Activated CD4-positive, CD25-positive, alpha-beta regulatory T cell treated with anti-CD3 and anti-CD28 coated beads, Interleukin-2, amount 50 U/mL, for 24 hours (primary cell): ENCODE measurements around the gene SCCPDH.

ENCODE experiments used
- ATAC-seq, 2 donors: fragments of 150-1000 bp; cut with Tn5 transposase; one replicate each; pipeline ENCODE4 v1.10.0; 2021; ENCODE audit warnings: mild to moderate bottlenecking in 1 of 2, moderate library complexity in 1 of 2

Gene SCCPDH

GRCh38 chr1:246786606-246787238, 62.5 kb downstream of the SCCPDH start:
- no peak for ATAC-seq

GRCh38 chr1:246787781-246788513, 63.7 kb downstream of the SCCPDH start:
- ATAC-seq = no peak

DNA sequence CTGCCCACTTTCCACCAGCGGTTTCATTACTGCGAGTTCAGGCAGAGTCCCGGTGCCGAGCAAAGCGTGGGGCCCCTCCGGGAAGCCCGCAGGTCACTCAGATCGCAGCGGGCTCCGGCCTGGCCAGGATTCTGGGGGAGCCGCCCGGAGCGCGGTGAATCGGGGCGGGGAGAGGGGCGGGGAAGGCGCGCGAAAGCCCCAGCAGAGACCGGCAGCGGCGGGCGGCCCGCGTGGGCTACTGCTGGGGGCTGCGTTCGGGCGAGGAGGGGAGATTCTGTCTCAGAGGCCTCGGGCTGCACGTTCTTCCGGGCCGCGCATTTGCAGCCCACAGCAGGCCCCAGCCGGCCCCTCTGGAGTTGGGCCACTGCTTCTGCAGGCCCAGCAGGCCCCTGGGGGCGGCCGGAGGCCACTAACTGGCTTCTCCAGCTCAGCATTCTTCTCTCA, 64.7 kb downstream of the SCCPDH start:
- ATAC-seq = no peak

GRCh38 chr1:246789454-246790339, 65.5 kb downstream of the SCCPDH start:
- no peak for ATAC-seq

DNA sequence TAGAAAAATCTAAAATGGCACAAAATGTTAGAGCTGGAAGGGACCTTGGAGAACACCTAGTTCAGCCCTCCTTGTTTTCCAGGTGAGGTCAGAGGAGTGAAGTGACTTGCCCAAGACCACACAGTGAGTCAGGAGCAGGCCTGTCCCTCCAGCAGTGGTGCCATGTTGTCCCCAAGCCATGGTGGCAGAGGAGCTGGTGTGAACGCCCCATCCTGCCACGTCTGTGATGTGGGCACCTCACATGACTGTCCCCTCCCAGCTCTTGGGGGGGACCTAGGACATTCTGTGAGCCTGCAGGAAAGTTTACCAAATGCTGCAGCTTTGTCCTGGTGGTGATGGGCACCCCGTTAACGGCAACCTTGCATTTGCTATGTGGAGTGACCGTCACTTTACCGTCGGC, 66.2 kb downstream of the SCCPDH start:
- ATAC-seq = no peak

GRCh38 chr1:246790833-246791232, 66.6 kb downstream of the SCCPDH start:
- no peak for ATAC-seq

DNA sequence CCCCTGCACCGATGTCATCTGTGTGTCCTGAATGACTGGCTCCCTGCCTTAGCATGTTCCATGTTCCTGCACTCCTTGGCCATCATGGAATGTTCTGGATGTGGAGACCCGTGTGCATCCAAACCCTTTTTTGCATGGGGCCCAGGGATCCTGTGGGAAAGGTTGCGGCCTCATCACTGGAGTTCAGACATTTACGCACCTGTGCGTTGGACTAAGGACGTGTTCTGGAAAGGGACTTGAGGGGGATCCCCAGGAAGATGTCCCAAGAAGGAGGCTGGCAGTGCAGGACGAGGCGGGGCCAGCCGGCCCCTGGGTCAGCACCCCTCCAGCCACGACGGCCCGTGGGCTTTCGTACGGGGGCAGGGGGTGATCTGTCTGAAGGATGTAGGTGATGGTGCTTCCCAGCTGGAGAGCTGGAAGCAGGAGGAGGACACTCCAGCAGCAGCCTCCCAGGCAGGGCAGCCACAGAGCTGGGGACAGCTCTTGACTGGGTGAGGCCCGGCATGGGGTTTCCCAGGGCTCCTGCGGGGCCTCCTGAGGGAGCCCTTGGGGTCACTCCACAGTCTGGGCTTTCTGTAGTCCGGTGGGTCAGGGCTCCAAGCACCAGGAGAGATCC, 67.2 kb downstream of the SCCPDH start:
- ATAC-seq = no peak

DNA sequence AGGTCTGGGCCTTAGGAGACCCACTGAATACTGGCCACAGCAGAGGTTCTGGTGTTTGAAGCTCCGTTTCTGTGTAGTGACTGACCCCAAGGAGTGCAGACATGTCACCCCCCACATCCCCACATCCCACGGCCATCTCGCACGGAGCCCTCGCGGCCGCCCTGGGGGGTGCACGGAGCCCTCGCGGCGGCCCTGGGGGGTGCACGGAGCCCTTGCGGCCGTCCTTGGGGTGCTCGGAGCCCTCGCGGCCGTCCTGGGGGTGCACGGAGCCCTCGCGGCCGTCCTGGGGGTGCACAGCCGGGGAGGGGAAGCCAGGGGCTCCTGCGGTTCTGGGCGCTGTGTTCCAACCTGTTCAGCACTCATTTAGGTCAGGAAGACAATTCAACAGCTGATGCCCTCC, 68.4 kb downstream of the SCCPDH start:
- no peak for ATAC-seq

DNA sequence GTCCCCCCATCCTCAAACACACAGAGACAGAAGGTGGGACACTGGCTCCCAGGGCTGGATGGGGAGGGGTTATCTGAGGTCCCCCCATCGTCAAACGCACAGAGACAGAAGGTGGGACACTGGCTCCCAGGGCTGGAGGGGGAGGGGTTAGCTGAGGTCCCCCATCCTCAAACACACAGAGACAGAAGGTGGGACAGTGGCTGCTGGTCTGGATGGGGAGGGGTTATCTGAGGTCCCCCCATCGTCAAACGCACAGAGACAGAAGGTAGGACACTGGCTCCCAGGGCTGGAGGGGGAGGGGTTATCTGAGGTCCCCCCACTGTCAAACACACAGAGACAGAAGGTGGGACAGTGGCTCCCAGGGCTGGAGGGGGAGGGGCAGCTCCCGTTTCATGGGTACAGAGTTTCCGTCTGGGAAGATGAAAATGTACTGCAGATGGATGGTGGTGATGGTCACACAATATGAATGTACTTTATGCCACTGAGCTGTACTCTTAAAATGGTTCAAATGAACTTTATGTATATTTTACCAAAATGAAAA, 69.2 kb downstream of the SCCPDH start:
- ATAC-seq = no peak

DNA sequence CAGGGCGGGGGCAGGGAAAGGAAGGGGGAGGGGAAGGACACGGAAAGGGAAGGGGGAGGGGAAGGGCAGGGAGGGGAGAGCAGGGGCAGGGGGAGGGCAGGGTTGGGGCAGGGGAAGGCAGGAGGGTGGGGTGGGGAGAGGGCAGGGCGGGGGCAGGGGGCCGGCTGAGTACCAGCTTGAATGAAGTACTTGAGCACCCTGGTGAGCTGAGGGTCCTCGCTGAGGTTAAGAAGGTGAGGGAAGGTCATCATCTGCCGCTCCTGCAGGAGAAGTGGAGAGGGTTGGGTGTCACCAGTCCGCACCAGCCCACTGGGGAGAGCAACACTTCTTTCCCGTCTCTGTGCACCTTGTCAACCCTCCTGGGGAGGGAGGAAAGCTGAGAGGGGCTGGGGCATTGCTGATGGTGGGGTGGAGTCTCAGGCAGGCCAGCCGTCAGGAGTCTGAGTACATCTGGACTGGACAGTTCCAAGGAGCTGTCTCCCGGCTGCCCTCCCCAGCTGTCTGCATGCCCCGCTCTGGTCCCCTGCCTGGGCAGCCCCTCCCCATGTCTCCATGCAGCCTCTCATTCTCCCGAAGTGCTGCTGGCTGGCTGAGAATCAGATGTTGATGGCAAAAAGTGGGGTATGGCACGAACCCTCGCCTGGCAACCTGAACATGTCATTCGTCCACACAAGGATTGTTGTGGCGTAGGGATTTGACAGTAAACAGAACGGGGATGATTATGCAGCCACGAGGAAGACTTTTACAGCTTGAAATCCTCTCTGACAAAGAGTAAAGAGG, 70.0 kb downstream of the SCCPDH start:
- no peak for ATAC-seq

DNA sequence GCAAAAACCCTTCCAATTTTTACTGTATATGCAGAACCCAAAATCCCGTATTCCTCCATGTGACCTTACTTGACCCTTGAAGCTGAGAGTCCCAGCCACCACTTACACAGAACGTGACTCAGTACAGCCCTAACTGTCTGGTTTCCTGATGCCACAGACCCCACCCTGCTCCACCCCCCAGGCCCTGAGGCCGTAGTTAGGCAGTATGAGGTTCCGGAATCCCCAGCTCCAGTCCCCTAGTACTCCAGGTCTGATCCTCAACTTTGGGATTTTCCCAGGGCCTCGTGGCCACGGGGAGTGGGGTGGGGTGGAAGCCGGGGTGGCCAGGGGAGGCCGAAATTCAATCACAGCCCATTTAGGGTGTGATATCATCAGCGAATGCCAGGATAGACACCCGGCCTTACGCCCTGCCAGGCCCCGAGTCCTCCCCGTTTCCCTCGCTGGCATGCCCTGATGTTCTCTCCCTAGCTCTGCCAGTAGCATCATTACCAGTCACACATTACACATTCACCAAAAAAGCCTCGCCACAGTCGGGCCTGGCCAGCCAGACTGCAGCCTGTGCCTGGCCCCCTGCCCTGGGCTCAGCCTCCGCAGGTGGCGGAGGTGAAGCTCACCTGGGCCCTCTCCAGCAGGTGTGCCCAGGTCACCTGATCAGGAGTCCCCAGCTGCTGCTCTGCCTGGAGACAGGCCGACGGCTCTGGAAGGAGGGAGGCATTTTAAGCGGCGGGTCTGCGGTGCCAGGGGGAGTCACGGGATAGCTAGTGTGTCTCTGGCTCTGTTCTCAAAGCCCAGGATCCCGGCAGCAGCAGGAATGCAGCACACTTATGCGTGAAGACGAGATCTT, 70.8 kb downstream of the SCCPDH start:
- ATAC-seq = no peak

- no peak for ATAC-seq
Measured at GRCh38 chr1:246795906-246796694, 71.9 kb downstream of the SCCPDH start.

- ATAC-seq = no peak
Measured at GRCh38 chr1:246797157-246797556, 72.9 kb downstream of the SCCPDH start.

DNA sequence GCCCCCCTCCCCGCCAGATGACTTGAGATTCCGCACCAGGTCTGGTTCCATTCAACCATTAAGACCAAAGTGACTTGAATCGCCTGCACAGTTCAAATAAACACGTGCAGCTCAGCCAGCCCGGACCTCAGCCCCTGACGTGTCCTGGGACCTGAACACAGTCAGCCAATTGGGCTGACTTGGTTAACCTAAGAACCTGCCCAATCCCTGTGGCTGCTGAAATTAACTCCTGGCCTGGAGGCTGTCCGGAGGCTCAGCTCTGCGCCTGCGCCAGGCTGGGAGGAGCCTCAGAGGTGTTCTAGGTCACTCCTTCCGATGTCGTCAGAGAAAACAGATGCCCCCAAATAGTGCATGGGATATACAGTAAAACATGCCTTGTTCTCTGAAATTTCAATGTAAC, 73.4 kb downstream of the SCCPDH start:
- ATAC-seq = no peak

GRCh38 chr1:246798107-246798506, 73.9 kb downstream of the SCCPDH start:
- no peak for ATAC-seq

GRCh38 chr1:246798606-246799496, 74.6 kb downstream of the SCCPDH start:
- no peak for ATAC-seq

- ATAC-seq = no peak
Measured at GRCh38 chr1:246800356-246800755, 76.1 kb downstream of the SCCPDH start.

DNA sequence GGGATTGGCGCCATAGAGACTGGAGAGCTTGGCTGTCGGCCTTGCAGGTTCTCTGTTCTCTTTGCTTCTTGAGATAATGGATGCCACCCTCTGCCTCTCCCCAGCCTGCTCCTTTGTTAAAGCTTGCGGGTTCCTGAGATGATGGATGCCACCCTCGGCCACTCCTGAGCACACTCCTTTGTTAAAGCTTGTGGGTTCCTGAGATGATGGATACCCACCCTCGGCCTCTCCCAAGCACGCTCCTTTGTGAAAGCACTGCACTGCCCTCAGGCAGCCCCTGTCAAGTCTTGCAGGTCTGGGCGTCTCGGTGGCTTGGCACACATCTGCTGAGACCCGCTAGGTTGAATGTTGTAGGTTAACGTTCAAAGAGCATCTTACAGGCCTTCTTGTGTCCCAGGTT, 76.5 kb downstream of the SCCPDH start:
- ATAC-seq = no peak
